Measurements from ENCODE around the gene CXCL17.
"Not testable (repeated sequence)": the region's sequence is repeated elsewhere in the genome, so short reads cannot be mapped to it uniquely, and the experiment has no call there.

Gene CXCL17, protein sequence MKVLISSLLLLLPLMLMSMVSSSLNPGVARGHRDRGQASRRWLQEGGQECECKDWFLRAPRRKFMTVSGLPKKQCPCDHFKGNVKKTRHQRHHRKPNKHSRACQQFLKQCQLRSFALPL

DNA sequence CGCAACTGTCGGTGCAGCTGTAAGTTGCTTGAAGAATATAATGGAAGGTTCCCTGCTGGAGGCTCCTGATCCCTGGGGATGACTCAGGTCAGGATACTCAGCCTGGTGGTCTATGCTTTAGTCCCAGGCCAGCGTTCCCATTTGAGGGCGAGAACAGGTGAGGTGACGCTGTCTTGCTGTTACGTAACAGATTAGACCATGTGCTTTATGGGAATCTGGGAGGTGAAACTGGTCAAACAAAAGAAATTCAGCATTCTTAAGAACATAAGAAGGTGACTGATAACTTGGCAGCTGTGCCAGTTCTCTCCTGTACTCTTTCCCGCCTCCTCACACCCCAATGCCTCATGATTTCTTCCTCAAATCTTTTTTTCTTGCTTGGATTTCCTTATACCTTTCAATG, at the start of gene CXCL17:
Gene CXCL17 (minus strand): TSS at position 114 of the 400 bp plus-strand sequence. CDS start 114 bp downstream, outside the sequence.
- peak within 1 kb of the TSS in 1 of 21 experiments; percentile 36 for H3K27ac ChIP-seq
- no peak within 1 kb of the TSS for H3K4me3 ChIP-seq

- H3K4me3 ChIP-seq = no peak overlapping the region
- no peak overlapping the region for H3K27ac ChIP-seq
Measured at GRCh38 chr19:42488783-42489521, 46.2 kb upstream of the CXCL17 start.

- no peak overlapping the region for H3K4me3 ChIP-seq
- no peak overlapping the region for H3K27ac ChIP-seq
Measured at GRCh38 chr19:42487798-42488178, 45.0 kb upstream of the CXCL17 start.

DNA sequence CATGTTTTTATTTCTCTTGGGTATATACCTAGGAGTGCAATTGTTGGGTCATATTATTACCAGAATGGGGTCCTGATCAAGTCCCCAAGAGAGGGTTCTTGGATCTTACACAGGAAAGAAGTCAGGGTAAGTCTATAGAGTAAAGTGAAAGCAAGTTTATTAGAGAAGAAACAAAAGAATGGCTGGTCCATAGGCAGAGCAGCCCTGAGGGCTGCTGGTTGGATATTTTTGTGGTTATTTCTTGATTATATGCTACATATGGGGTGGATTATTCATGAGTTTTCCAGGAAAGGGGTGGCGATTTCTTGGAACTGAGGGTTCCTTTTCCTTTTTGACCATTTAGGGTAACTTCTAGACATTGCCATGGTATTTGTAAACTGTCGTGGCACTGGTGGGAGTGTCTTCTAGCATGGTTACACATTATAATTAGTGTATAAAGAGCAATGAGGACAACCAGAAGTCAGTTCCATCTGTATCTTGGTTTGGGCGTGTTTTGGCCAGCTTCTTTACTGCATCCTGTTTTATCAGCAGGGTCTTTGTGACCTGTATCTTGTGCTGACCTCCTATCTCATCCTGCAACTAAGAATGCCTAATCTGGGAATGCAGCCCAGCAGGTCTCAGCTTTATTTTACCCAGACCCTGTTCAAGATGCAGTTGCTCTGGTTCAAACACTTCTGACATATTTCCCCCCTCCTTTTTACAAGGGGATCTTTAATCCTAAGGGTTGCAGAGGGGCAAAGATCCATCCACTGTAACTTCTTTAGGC, 44.5 kb upstream of the CXCL17 start:
- Histone ChIP-seq H3K4me3 (no peak overlapping the region), H3K27ac (no peak overlapping the region)

DNA sequence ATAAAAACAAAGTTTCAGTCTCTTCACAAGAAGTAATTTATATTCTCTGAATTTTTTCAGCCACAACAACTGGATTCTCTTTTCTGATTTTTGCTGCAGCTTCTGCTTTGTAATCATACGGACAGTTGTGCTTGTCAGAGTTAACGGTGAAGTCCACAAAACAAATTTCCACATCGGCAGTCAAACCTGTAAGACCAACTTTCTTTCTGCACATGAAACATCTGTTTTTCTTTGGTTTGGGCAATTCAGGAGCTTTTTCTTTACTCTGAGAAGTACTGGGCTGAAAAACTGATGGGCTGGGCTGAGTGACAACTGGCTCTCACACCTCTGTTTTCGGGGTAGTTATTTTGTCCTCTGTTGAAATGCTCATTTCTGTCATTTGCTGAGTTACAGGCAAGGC, 42.3 kb upstream of the CXCL17 start:
- H3K27ac ChIP-seq, H3K4me3 ChIP-seq: not testable (repeated sequence)

GRCh38 chr19:42480335-42481095, 37.8 kb upstream of the CXCL17 start:
- no peak overlapping the region for H3K4me3 ChIP-seq
- peak overlapping the region in 1 of 21 experiments; percentile 44 for H3K27ac ChIP-seq

DNA sequence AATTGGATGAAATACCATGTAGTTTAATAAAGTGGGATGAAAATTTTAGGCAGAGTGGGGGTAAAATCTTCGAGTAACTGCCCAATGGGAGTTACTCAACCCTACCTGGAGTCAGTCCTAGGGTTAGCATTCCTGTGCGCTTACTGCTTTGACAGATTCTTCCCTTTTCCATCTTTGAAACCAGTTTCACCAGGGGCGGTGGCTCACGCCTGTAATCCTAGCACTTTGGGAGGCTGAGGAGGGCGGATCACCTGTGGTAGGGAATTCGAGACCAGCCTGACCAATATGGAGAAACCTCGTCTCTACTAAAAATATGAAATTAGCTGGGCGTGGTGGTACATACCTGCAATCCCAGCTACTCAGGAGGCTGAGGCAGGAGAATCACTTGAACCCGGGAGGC, 37.0 kb upstream of the CXCL17 start:
- Histone ChIP-seq H3K27ac (no peak overlapping the region), H3K4me3 (no peak overlapping the region)

DNA sequence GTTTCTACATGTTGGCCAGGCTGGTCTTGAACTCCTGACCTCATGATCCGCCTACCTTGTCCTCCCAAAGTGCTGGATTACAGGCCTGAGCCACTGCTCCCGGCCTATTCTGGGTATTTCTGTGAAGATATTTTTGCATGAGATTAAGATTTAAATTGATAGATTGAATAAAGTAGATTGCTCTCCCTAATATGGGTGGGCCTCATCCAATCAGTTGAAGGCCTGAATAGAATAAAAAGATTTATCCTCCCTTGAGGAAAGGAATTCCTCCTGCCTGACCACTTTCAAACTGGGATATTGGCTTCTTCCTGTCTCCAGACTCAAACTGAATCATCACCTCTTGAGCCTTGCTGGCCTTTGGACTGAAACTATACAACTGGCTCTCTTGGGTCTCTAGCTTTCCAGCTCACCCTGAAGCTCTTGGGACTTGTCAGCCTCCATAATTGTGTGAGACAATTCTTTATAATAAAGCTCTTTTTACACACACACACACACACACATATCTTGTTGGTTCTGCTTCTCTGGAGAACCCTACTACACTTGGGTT, 36.1 kb upstream of the CXCL17 start:
- Histone ChIP-seq H3K27ac (no peak overlapping the region), H3K4me3 (no peak overlapping the region)

GRCh38 chr19:42477933-42478332, 35.2 kb upstream of the CXCL17 start:
- Histone ChIP-seq H3K4me3 (no peak overlapping the region), H3K27ac (no peak overlapping the region)

DNA sequence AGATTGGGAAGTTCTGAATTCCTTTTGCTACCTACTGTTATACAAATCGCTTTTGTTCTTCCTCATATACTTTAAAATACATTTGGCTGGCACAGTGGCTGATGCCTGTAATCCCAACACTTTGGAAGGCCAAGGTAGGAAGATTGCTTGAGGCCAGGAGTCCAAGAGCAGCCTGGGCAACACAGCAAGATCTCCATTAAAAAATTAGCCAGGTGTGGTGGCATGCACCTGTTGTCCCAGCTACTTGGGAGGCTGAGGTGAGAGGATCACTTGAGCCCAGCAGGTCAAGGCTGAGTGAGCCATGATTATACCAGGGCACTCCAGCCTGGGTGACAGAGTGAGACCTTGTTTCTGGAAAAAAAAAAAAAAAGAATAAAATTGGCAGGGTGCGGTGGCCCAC, 34.4 kb upstream of the CXCL17 start:
- H3K4me3 ChIP-seq = no peak overlapping the region
- no peak overlapping the region for H3K27ac ChIP-seq

GRCh38 chr19:42475366-42475765, 32.6 kb upstream of the CXCL17 start:
- H3K4me3 ChIP-seq = no peak overlapping the region
- no peak overlapping the region for H3K27ac ChIP-seq

- H3K27ac ChIP-seq = no peak overlapping the region
- no peak overlapping the region for H3K4me3 ChIP-seq
Measured at GRCh38 chr19:42474743-42475142, 32.0 kb upstream of the CXCL17 start.

GRCh38 chr19:42473686-42474085, 30.9 kb upstream of the CXCL17 start:
- H3K4me3 ChIP-seq = no peak overlapping the region

GRCh38 chr19:42472402-42473147, 29.8 kb upstream of the CXCL17 start:
- Histone ChIP-seq H3K4me3 (no peak overlapping the region), H3K27ac (no peak overlapping the region)

More at GRCh38 chr19:42473686-42474085, 30.9 kb upstream of the CXCL17 start:
- H3K27ac ChIP-seq = no peak overlapping the region

DNA sequence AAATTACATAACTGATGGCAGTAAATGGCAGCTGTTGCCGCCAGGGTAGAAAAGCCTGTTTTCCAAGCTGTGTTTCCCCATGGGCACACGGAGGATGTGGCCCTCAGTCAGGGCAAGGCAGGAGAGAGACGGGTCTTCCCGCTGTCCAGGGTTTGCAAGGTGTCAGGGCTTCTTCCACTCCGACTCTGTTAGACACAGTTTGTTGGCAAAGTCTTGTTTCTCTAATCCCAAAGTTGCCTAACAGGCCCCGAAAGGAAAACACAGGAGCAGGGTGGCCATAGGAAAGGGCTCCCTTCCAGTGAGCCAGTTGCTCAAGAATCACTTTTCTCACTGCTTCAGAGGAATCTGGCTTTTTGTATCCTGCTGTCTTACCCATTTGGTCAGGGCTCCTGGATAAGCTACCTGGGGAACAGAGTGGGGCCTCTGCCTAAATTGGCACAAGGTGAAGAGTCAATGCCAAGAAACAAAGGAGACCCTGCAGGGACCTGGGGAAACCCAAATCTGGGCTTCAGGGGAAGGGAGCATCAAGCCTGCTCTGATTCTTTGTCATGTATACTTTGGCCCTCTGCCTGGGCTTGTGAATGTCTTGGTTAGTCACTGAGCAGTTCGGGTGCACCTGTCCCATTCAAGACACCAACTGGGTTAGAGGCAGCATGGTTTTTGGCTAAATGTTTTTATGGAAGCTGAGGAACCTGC, 29.0 kb upstream of the CXCL17 start:
- H3K27ac ChIP-seq = peak overlapping the region in 1 of 21 experiments; percentile 50

DNA sequence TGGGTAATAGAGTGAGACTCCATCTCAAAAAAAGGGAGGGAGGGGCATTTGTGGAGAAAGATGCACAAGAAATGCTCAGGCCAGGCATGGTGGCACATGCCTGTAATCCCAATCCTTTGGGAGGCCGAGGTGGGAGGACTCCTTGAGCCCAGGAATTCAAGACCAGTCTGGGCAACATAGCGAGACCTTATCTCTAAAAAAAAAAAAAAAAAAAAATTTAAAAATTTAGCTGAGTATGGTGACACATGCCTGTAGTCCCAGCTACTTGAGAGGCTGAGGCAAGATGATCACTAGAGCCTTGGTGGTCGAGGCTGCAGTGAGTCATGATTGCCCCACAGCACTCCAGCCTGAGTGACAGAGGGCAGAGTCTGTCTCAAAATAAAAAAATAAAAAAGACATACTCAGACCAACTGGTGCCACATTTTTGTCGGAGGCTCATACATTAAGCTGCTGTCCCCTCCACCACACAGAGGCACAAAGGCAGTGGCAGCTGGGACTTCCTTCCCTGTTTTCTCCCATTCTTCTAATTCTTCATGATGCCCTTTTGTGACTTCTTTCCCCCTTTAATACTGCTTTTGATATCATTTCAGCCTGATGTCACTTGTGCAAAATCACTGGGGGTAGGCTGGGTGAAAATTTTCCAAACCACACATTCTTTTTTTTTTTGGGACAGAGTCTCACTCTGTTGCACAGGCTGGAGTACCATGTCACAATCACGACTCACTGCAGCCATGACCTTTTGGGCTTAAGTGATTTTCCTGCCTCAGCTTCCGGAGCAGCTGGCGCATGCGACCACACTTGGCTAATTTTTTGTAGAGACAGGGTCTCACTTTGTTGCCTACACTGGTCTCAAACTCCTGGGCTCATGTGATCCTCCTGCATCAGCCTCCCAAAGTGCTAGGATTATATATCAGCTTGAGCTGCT, 26.8 kb upstream of the CXCL17 start:
- Histone ChIP-seq H3K4me3 (no peak overlapping the region), H3K27ac (no peak overlapping the region)

More for the DNA sequence above, 29.0 kb upstream of the CXCL17 start:
- no peak overlapping the region for H3K4me3 ChIP-seq

DNA sequence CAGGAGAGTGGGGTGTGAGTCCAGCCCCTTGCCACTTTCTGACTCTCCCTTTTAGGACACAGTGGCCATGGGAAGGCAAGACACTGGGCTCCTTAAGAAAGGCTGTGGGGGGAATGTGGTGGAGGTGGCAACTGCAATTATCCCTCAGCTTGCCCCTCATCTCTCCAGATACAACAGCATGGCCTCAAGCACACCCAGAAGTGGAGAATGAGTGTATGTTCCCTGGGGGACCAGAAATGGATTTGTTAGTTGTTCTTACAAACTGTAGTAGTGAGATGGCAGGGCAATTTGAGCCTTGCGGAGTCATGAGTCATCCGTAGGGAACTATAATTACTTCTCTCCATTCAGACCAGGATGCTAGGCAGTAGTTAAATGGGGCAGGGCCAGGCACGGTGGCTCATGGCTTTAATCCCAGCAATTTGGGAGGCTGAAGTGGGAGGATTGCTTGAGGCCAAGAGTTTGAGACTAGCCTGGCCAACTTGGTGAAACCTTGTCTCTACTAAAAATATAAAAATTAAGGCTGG, 25.6 kb upstream of the CXCL17 start:
- Histone ChIP-seq H3K27ac (peak overlapping the region in 1 of 21 experiments; percentile 3), H3K4me3 (no peak overlapping the region)
